CD4-positive, alpha-beta memory T cell (primary cell): Measurements from ENCODE around the gene NCBP3. TPM values are rescaled to one million over a fixed set of nuclear protein-coding genes. Genes with fewer than 3 reads are reported as not detected.

Source experiments
- CTCF ChIA-PET: fragments of 350-600 bp; sonication (Branson Sonifier 250); formaldehyde crosslinking; loops from one replicate; lab custom pipeline; 2021; ENCODE audit warnings: inconsistent platforms; ENCODE audit not compliant: partially characterized antibody; lab: Charles Lee
- POLR2A ChIA-PET: fragments of 350-600 bp; sonication (Branson Sonifier 250); formaldehyde crosslinking; loops from one replicate; lab custom pipeline; 2021; ENCODE audit not compliant: partially characterized antibody; lab: Charles Lee
- DNase-seq, 5 donors: peaks; one replicate each; pipeline versions ENCODE4 v3.0.0 to v3.0.0-alpha.2; 2020 to 2022; ENCODE audit warnings: mixed read lengths in 1 of 5
- H3K27ac ChIP-seq: one replicate; pipeline ENCODE4 v1.7.0; 2013; ENCODE audit warnings: low read depth, low read length
- H3K27me3 ChIP-seq: 2 replicates; pipeline ENCODE4 v1.7.0; 2013; ENCODE audit warnings: mild to moderate bottlenecking, low read length, moderate library complexity; ENCODE audit not compliant: insufficient read depth
- H3K36me3 ChIP-seq: 2 replicates; pipeline ENCODE4 v1.7.0; 2013; ENCODE audit warnings: mild to moderate bottlenecking, low read length, moderate library complexity; ENCODE audit not compliant: insufficient read depth
- H3K4me1 ChIP-seq: 2 replicates; pipeline ENCODE4 v1.7.0; 2013; ENCODE audit warnings: mild to moderate bottlenecking, low read length, moderate library complexity; ENCODE audit not compliant: insufficient read depth
- H3K4me3 ChIP-seq, 2 donors: one replicate each; pipeline ENCODE4 v1.7.0; 2013; ENCODE audit warnings: low read length in 2 of 2, mild to moderate bottlenecking in 1 of 2
- H3K9me3 ChIP-seq, 2 donors: one replicate each; pipeline ENCODE4 v1.7.0; 2013; ENCODE audit warnings: low read length in 2 of 2, control low read depth in 1 of 2; ENCODE audit not compliant: control insufficient read depth in 1 of 2
- H3K27ac Mint-ChIP-seq, 7 donors: one replicate each; pipeline ENCODE4 v1.8.0; 2020 to 2021; ENCODE audit warnings: mixed read lengths in 7 of 7, mild to moderate bottlenecking in 6 of 7, inconsistent platforms in 3 of 7, moderate library complexity in 3 of 7
- H3K27me3 Mint-ChIP-seq, 2 donors: one replicate each; pipeline ENCODE4 v1.8.0; 2020 to 2021; ENCODE audit warnings: mixed read lengths in 2 of 2
- H3K36me3 Mint-ChIP-seq, 2 donors: one replicate each; pipeline ENCODE4 v1.8.0; 2020 to 2021; ENCODE audit warnings: mixed read lengths in 2 of 2, inconsistent platforms in 1 of 2, mild to moderate bottlenecking in 1 of 2
- H3K4me1 Mint-ChIP-seq, 4 donors: one replicate each; pipeline ENCODE4 v1.8.0; 2020 to 2021; ENCODE audit warnings: mixed read lengths in 4 of 4, mild to moderate bottlenecking in 1 of 4
- H3K4me3 Mint-ChIP-seq, 8 donors: one replicate each; pipeline ENCODE4 v1.8.0; 2020 to 2021; ENCODE audit warnings: mixed read lengths in 8 of 8, mild to moderate bottlenecking in 7 of 8, moderate library complexity in 6 of 8, inconsistent platforms in 3 of 8
- H3K9me3 Mint-ChIP-seq, 8 donors: one replicate each; pipeline ENCODE4 v1.8.0; 2020 to 2021; ENCODE audit warnings: mixed read lengths in 8 of 8, mild to moderate bottlenecking in 5 of 8, inconsistent platforms in 3 of 8, moderate library complexity in 1 of 8
- intact Hi-C: fragments of 100-400 bp; cut with micrococcal nuclease; formaldehyde crosslinking; loops from one replicate; pipeline ENCODE4 v1.15.1; 2023
- polyA plus RNA-seq, 2 donors: library from polyadenylated mRNA; unstranded; fragments of 300-500 nt; fragmentation: Illumina TruSeq; gene quantifications; one replicate each; pipeline ENCODE4 v1.2.3, GENCODE V29; 2021
- total RNA-seq, 2 experiments: library from RNA; stranded (reverse); gene quantifications; one replicate each; pipeline ENCODE4 v1.2.3, GENCODE V29; 2021

NCBP3 gene
- total and polyA plus RNA-seq, 4 experiments from 2014 or later = 7.7 to 66.7 (median 32.1) TPM

- H3K27ac ChIP-seq = peak within 1 kb of the TSS; percentile 55
- peak; percentile 85 to 91 (median 86) for DNase-seq
- Mint-ChIP-seq H3K36me3 (no peaks in the 10 kb centered on the region), H3K27ac (peak within 1 kb of the TSS; percentile 87 to 96 (median 91)), H3K27me3 (no peaks in the 10 kb centered on the region), H3K9me3 (no peaks in the 10 kb centered on the region), H3K4me3 (peak within 1 kb of the TSS; percentile 84 to 89 (median 87)), H3K4me1 (peaks cover 22 to 46% (median 26%) of the 10 kb centered on the region in 4 donors)
- H3K9me3 ChIP-seq = no peaks in the 10 kb centered on the region
- H3K27me3 ChIP-seq = no peaks in the 10 kb centered on the region
- peak within 1 kb of the TSS; percentile 36 to 65 for H3K4me3 ChIP-seq
- ChIA-PET CTCF (interaction anchor here (1.2 to 2.3 kb wide), 3 partner anchors 30 to 156 kb away, joined by 4 to 12 read pairs (median 5); partner anchors contain the start of gene NCBP3), POLR2A (interaction anchor here (1.2 to 2.9 kb wide), 6 partner anchors 9 to 250 kb away, joined by 3 to 19 read pairs (median 4); partner anchors contain the start of genes CYB5D2, HASPIN, NCBP3 and ZZEF1)
- H3K36me3 ChIP-seq = no peaks in the 10 kb centered on the region
- H3K4me1 ChIP-seq = peaks cover 21% of the 10 kb centered on the region
- intact Hi-C loops = loop anchor here (1.0 kb wide), 3 partner anchors 49 to 250 kb away; partner anchors contain the start of genes ATP2A3, CYB5D2 and ZZEF1
Observed at GRCh38 chr17:3893003-3893719, 47.1 kb upstream of the NCBP3 start, which contains the start of gene CAMKK1. Gene CAMKK1 (minus strand): TSS chr17:3893053. CDS start chr17:3885687, 7,366 bp downstream.

- H3K4me1 ChIP-seq = peaks cover 29% of the 10 kb centered on the region
- Mint-ChIP-seq H3K27ac (peak overlapping the region; percentile 67 to 95 (median 87)), H3K27me3 (no peaks in the 10 kb centered on the region), H3K9me3 (no peaks in the 10 kb centered on the region), H3K4me1 (peaks cover 25 to 54% (median 32%) of the 10 kb centered on the region in 4 donors), H3K4me3 (peak overlapping the region; percentile 57 to 88 (median 87)), H3K36me3 (no peaks in the 10 kb centered on the region)
- H3K36me3 ChIP-seq = no peaks in the 10 kb centered on the region
- no peaks in the 10 kb centered on the region for H3K27me3 ChIP-seq
- intact Hi-C loops = no loop called here
- no peaks in the 10 kb centered on the region for H3K9me3 ChIP-seq
- ChIA-PET POLR2A (interaction anchor here (0.7 to 2.9 kb wide), 6 partner anchors 9 to 897 kb away, joined by 3 to 19 read pairs (median 4); partner anchors contain the start of genes CYB5D2, HASPIN, NCBP3 and ZZEF1), CTCF (interaction anchor here (2.0 to 2.3 kb wide), 2 partner anchors 27 to 46 kb away, joined by 4 to 12 read pairs; partner anchors contain the start of gene NCBP3)
- H3K4me3 ChIP-seq = peak overlapping the region; percentile 36 to 65
- peak overlapping the region; percentile 16 for H3K27ac ChIP-seq
- DNase-seq = peak; percentile 82 to 94 (median 85)
Observed at GRCh38 chr17:3892095-3892998, 46.3 kb upstream of the NCBP3 start.

GRCh38 chr17:3891626-3892094 is 45.6 kb upstream of the NCBP3 start:
- no peaks in the 10 kb centered on the region for H3K27me3 ChIP-seq
- DNase-seq = peak in 1 of 5 donors; percentile 19
- ChIA-PET POLR2A (no interaction called here), CTCF (interaction anchor here (2.0 kb wide), 1 partner anchor 26 kb away, joined by 4 read pairs; no protein-coding TSS in a partner anchor)
- H3K36me3 ChIP-seq = no peaks in the 10 kb centered on the region
- H3K27ac ChIP-seq = peak overlapping the region; percentile 16
- peak overlapping the region; percentile 57 to 88 (median 87) for H3K4me3 Mint-ChIP-seq
- no peaks in the 10 kb centered on the region for H3K9me3 Mint-ChIP-seq
- H3K27me3 Mint-ChIP-seq = no peaks in the 10 kb centered on the region
- intact Hi-C loops = no loop called here
- peak overlapping the region; percentile 60 to 89 (median 73) for H3K27ac Mint-ChIP-seq
- H3K4me1 Mint-ChIP-seq = peaks cover 32 to 61% (median 39%) of the 10 kb centered on the region in 4 donors
- H3K4me3 ChIP-seq = peak overlapping the region; percentile 36 to 65
- peaks cover 36% of the 10 kb centered on the region for H3K4me1 ChIP-seq
- no peaks in the 10 kb centered on the region for H3K36me3 Mint-ChIP-seq
- no peaks in the 10 kb centered on the region for H3K9me3 ChIP-seq

- intact Hi-C loops = no loop called here
- Mint-ChIP-seq H3K9me3 (no peaks in the 10 kb centered on the region), H3K4me3 (peak overlapping the region in 7 of 8 donors; percentile 57 to 88 (median 87)), H3K4me1 (peaks cover 33 to 69% (median 46%) of the 10 kb centered on the region in 4 donors), H3K36me3 (no peaks in the 10 kb centered on the region), H3K27ac (peak overlapping the region in 6 of 7 donors; percentile 60 to 81 (median 72)), H3K27me3 (no peaks in the 10 kb centered on the region)
- no peaks in the 10 kb centered on the region for H3K9me3 ChIP-seq
- ChIA-PET CTCF (interaction anchor here (0.9 to 2.0 kb wide), 2 partner anchors 25 to 114 kb away, joined by 3 to 4 read pairs; no protein-coding TSS in a partner anchor), POLR2A (no interaction called here)
- H3K36me3 ChIP-seq = no peaks in the 10 kb centered on the region
- peak in 1 of 5 donors; percentile 26 for DNase-seq
- H3K4me1 ChIP-seq = peaks cover 41% of the 10 kb centered on the region
- no peak overlapping the region for H3K4me3 ChIP-seq
- H3K27ac ChIP-seq = no peak overlapping the region
- H3K27me3 ChIP-seq = no peaks in the 10 kb centered on the region
Observed at GRCh38 chr17:3890878-3891219, 44.8 kb upstream of the NCBP3 start.

- intact Hi-C loops = no loop called here
- no peak overlapping the region for H3K27ac ChIP-seq
Observed at GRCh38 chr17:3890082-3890877, 44.2 kb upstream of the NCBP3 start.

More at GRCh38 chr17:3890082-3890877, 44.2 kb upstream of the NCBP3 start:
- ChIA-PET CTCF (interaction anchor here (0.9 to 2.0 kb wide), 3 partner anchors 25 to 115 kb away, joined by 3 to 5 read pairs (median 4); no protein-coding TSS in a partner anchor), POLR2A (no interaction called here)
- Mint-ChIP-seq H3K27me3 (no peaks in the 10 kb centered on the region), H3K4me1 (peaks cover 33 to 70% (median 46%) of the 10 kb centered on the region in 4 donors), H3K27ac (peak overlapping the region in 6 of 7 donors; percentile 55 to 81 (median 72)), H3K9me3 (no peaks in the 10 kb centered on the region), H3K4me3 (peak overlapping the region in 3 of 8 donors; percentile 10 to 44 (median 35)), H3K36me3 (no peaks in the 10 kb centered on the region)
- Histone ChIP-seq H3K4me1 (peaks cover 41% of the 10 kb centered on the region), H3K27me3 (no peaks in the 10 kb centered on the region), H3K4me3 (no peak overlapping the region), H3K36me3 (no peaks in the 10 kb centered on the region), H3K9me3 (no peaks in the 10 kb centered on the region)
- DNase-seq = peak in 1 of 5 donors; percentile 9
